Neural cell (in vitro differentiated cells): ENCODE data around the gene NT5DC3. TPM values are rescaled to one million over a fixed set of nuclear protein-coding genes. Genes with fewer than 3 reads are reported as not detected.

Experiments
- H2AFZ ChIP-seq: fragments of 200-600, 300-800 bp; sonication (generic), shearing (Covaris generic); 2 replicates; pipeline ENCODE4 v1.6.0; 2014; ENCODE audit warnings: low read depth, mild to moderate bottlenecking, antibody characterized with exemption, low read length, moderate library complexity
- H3F3A ChIP-seq: fragments of 200-600 bp; shearing (Covaris generic); 2 replicates; pipeline ENCODE4 v1.6.1; 2016; ENCODE audit warnings: mild to moderate bottlenecking, moderate library complexity, mixed read lengths, antibody characterized with exemption, low read length; ENCODE audit not compliant: insufficient read depth, poor library complexity, severe bottlenecking
- H3K27ac ChIP-seq: fragments of 200-600, 300-800 bp; sonication (generic), shearing (Covaris generic); 2 replicates; pipeline ENCODE4 v1.5.1; 2014; ENCODE audit warnings: mild to moderate bottlenecking, low read length, moderate library complexity
- H3K27me3 ChIP-seq: fragments of 300-800, 200-600 bp; sonication (generic), shearing (Covaris generic); 2 replicates; pipeline ENCODE4 v1.6.0; 2014; ENCODE audit warnings: mild to moderate bottlenecking, low read depth, low read length, moderate library complexity; ENCODE audit not compliant: insufficient read depth
- H3K36me3 ChIP-seq: fragments of 300-800, 200-600 bp; sonication (generic), shearing (Covaris generic); 2 replicates; pipeline ENCODE4 v1.5.1; 2014; ENCODE audit warnings: mild to moderate bottlenecking, antibody characterized with exemption, low read length, moderate library complexity; ENCODE audit not compliant: insufficient read depth
- H3K4me2 ChIP-seq: fragments of 300-800, 200-600 bp; sonication (generic), shearing (Covaris generic); 2 replicates; pipeline ENCODE4 v1.6.0; 2014; ENCODE audit warnings: mild to moderate bottlenecking, low read length
- H3K4me3 ChIP-seq: fragments of 300-800, 200-600 bp; sonication (generic), shearing (Covaris generic); 2 replicates; pipeline ENCODE4 v1.5.1; 2014; ENCODE audit warnings: mild to moderate bottlenecking, low read length, moderate library complexity
- H3K79me2 ChIP-seq: fragments of 200-600 bp; shearing (Covaris generic); replicated peaks from 2 replicates; pipeline ENCODE4 v1.6.0; 2014; ENCODE audit warnings: mild to moderate bottlenecking, low read length, moderate library complexity; ENCODE audit not compliant: insufficient read depth
- H3K9ac ChIP-seq: fragments of 300-800, 200-600 bp; sonication (generic), shearing (Covaris generic); 2 replicates; pipeline ENCODE4 v1.6.1; 2016; ENCODE audit warnings: mild to moderate bottlenecking, low read length, mixed read lengths
- H3K9me2 ChIP-seq: fragments of 200-600 bp; shearing (Covaris generic); 2 replicates; pipeline ENCODE4 v1.6.1; 2016; ENCODE audit warnings: mild to moderate bottlenecking, low read length, mixed read lengths; ENCODE audit not compliant: insufficient read depth
- H3K9me3 ChIP-seq: fragments of 200-600, 300-800 bp; sonication (generic), shearing (Covaris generic); 2 replicates; pipeline ENCODE4 v1.6.1; 2016; ENCODE audit warnings: mild to moderate bottlenecking, mixed run types, low read length, moderate library complexity, mixed read lengths
- H4K20me1 ChIP-seq: fragments of 200-600 bp; shearing (Covaris generic); 2 replicates; pipeline ENCODE4 v1.6.1; 2016; ENCODE audit warnings: mild to moderate bottlenecking, mixed run types; ENCODE audit not compliant: insufficient read depth
- CTCF ChIP-seq: fragments of 450-650 bp; IDR thresholded peaks from 2 replicates; pipeline ENCODE4 v1.5.1; 2014; ENCODE audit warnings: antibody characterized with exemption, mild to moderate bottlenecking, moderate library complexity; ENCODE audit not compliant: poor library complexity, severe bottlenecking
- EP300 ChIP-seq: fragments of 450-650 bp; conservative IDR thresholded peaks from 2 replicates; pipeline ENCODE4 v1.6.1; 2014; ENCODE audit warnings: antibody characterized with exemption, mild to moderate bottlenecking, moderate library complexity; ENCODE audit not compliant: poor library complexity, severe bottlenecking
- EZH2 ChIP-seq: fragments of 200-600, 300-800 bp; shearing (Covaris generic), sonication (generic); IDR thresholded peaks from 2 replicates; pipeline ENCODE4 v1.6.1; 2014; ENCODE audit warnings: antibody characterized with exemption, low read length, borderline replicate concordance, mild to moderate bottlenecking; ENCODE audit not compliant: insufficient read depth, poor library complexity, severe bottlenecking
- MXI1 ChIP-seq: fragments of 450-650 bp; conservative IDR thresholded peaks from 2 replicates; pipeline ENCODE4 v1.6.1; 2014; ENCODE audit warnings: antibody characterized with exemption, mild to moderate bottlenecking; ENCODE audit not compliant: poor library complexity, severe bottlenecking
- POLR2AphosphoS5 ChIP-seq: IDR thresholded peaks from 2 replicates; pipeline ENCODE4 v1.6.1; 2012
- RAD21 ChIP-seq: fragments of 450-650 bp; conservative IDR thresholded peaks from 2 replicates; pipeline ENCODE4 v1.6.1; 2014; ENCODE audit warnings: antibody characterized with exemption, mild to moderate bottlenecking, moderate library complexity
- REST ChIP-seq: IDR thresholded peaks from 2 replicates; pipeline ENCODE4 v1.6.1; 2012; ENCODE audit warnings: borderline replicate concordance
- SMC3 ChIP-seq: fragments of 450-650 bp; conservative IDR thresholded peaks from 2 replicates; pipeline ENCODE4 v1.6.1; 2014; ENCODE audit warnings: antibody characterized with exemption, mild to moderate bottlenecking, moderate library complexity; ENCODE audit not compliant: poor library complexity
- TAF1 ChIP-seq: IDR thresholded peaks from 2 replicates; pipeline ENCODE4 v1.6.1; 2012; ENCODE audit warnings: low read depth
- polyA plus RNA-seq: library from polyadenylated mRNA; depleted of rRNA; stranded (reverse); fragments of >200 nt; gene quantifications from 2 replicates; pipeline ENCODE4 v1.2.3, GENCODE V29; 2014

NT5DC3 gene
- polyA plus RNA-seq, 1 donor from 2014 or later = 4.0 TPM

GRCh38 chr12:103768467-103769123, 72.4 kb downstream of the NT5DC3 start:
- no peaks in the 10 kb centered on the region for H3K36me3 ChIP-seq
- no peak overlapping the region for H3K27ac ChIP-seq
- H3K79me2 ChIP-seq = no peaks in the 10 kb centered on the region
- H3K9ac ChIP-seq = no peak overlapping the region
- no peak overlapping the region for H3K4me2 ChIP-seq
- H2AFZ ChIP-seq = no peak overlapping the region
- TF ChIP-seq EZH2 (no peak), REST (no peak), MXI1 (no peak), EP300 (no peak), POLR2AphosphoS5 (no peak), TAF1 (no peak), RAD21 (no peak), SMC3 (no peak)
- no peaks in the 10 kb centered on the region for H3K9me2 ChIP-seq
- H3K4me3 ChIP-seq = no peak overlapping the region
- no peaks in the 10 kb centered on the region for H3F3A ChIP-seq
- no peaks in the 10 kb centered on the region for H3K27me3 ChIP-seq
- no peaks in the 10 kb centered on the region for H3K9me3 ChIP-seq
- no peaks in the 10 kb centered on the region for H4K20me1 ChIP-seq

GRCh38 chr12:103766028-103766427, 75.0 kb downstream of the NT5DC3 start:
- Histone ChIP-seq H3K4me2 (no peak overlapping the region), H3K9me3 (no peaks in the 10 kb centered on the region), H3K27ac (no peak overlapping the region), H3K9ac (no peak overlapping the region), H3K4me3 (no peak overlapping the region), H3K27me3 (no peaks in the 10 kb centered on the region), H3K79me2 (no peaks in the 10 kb centered on the region), H2AFZ (no peak overlapping the region), H3K36me3 (no peaks in the 10 kb centered on the region), H3F3A (no peaks in the 10 kb centered on the region), H3K9me2 (no peaks in the 10 kb centered on the region), H4K20me1 (no peaks in the 10 kb centered on the region)
- no peak for TF ChIP-seq EZH2
- no peak for TF ChIP-seq POLR2AphosphoS5
- TF ChIP-seq CTCF = no peak
- no peak for TF ChIP-seq SMC3
- TF ChIP-seq TAF1 = no peak
- no peak for TF ChIP-seq REST
- TF ChIP-seq RAD21 = no peak
- TF ChIP-seq MXI1 = no peak
- no peak for TF ChIP-seq EP300
